Measurements from ENCODE around the gene MRPL4.

DNA sequence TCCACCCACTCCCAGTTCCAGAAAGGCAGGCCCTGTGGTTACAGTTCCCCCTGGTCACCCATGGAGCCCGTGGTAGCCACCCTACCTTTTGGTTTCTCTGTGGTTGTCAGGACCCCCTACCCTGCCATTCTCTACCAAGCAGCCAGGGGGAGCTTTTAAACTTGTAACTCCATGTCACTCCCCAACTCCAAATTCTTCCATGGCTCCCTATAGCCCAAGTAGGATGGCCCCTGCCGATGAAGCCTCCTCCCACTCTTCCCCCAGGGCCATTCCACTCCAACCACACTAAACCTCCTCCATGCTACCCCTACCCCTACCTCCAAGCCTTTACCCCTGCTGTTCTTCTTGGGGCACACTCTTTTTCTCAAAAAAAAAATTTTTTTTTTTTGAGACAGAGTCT, 23.1 kb upstream of the MRPL4 start:
- TF ChIP-seq POLR2AphosphoS5 (IDR thresholded peaks at IDR 0.05; ENCODE audit: borderline replicate concordance, low read depth, low read length) = no peak
- TF ChIP-seq EZH2 (IDR thresholded peaks at IDR 0.05) = no peak
- no peak for TF ChIP-seq FOXP2 (optimal IDR thresholded peaks at IDR 0.05; ENCODE audit: control extremely low read depth, extremely low read length, insufficient read depth)
